Adrenal gland (tissue), 12 donors: ENCODE measurements around the gene CLPX. TPM values are rescaled to one million over a fixed set of nuclear protein-coding genes. Genes with fewer than 3 reads are reported as not detected.

ENCODE experiments used
- DNase-seq, 7 donors: peaks; one replicate each; pipeline ENCODE4 v3.0.0-alpha.2; 2019 to 2020
- H3K27ac ChIP-seq, 5 donors: fragments of 200-600 bp; sonication (generic) in 4 of 5; 1 replicate in 3 of 5; 2 replicates in 2 of 5; pipeline versions ENCODE4 v1.5.1 to v1.8.0; 2016 to 2020; ENCODE audit warnings: mild to moderate bottlenecking in 1 of 5
- H3K27me3 ChIP-seq: fragments of 200-600 bp; 2 replicates; pipeline ENCODE4 v1.8.0; 2021
- H3K36me3 ChIP-seq, 2 donors: fragments of 200-600 bp; replicated peaks in 1 of 2; 1 replicate in 1 of 2; 2 replicates in 1 of 2; pipeline versions ENCODE4 v1.5.1 to v1.8.0; 2018 to 2022
- H3K4me1 ChIP-seq, 2 donors: fragments of 200-600 bp; replicated peaks in 1 of 2; 1 replicate in 1 of 2; 2 replicates in 1 of 2; pipeline versions ENCODE4 v1.5.1 to v1.8.0; 2018 to 2021
- H3K4me3 ChIP-seq, 4 donors: fragments of 200-600 bp; sonication (generic) in 3 of 4; one replicate each; pipeline ENCODE4 v1.5.1; 2016 to 2018
- H3K9me3 ChIP-seq, 3 donors: fragments of 200-600 bp; sonication (generic) in 1 of 3; replicated peaks in 1 of 3; 1 replicate in 2 of 3; 2 replicates in 1 of 3; pipeline versions ENCODE4 v1.5.1 to v1.8.0; 2016 to 2021
- CTCF ChIP-seq, 6 experiments: fragments of 450-650 bp in 4 of 6; fragments of 200-600 bp in 2 of 6; sonication (generic) in 1 of 6; IDR thresholded peaks; 1 replicate in 5 of 6; 2 replicates in 1 of 6; pipeline versions ENCODE4 v1.5.1 to v1.8.0; 2016 to 2021; ENCODE audit warnings: antibody characterized with exemption in 6 of 6, mild to moderate bottlenecking in 2 of 6, moderate library complexity in 1 of 6
- POLR2A ChIP-seq, 2 donors: fragments of 450-650 bp; IDR thresholded peaks; one replicate each; pipeline ENCODE4 v1.6.1; 2017; ENCODE audit warnings: antibody characterized with exemption in 2 of 2, mild to moderate bottlenecking in 2 of 2, moderate library complexity in 1 of 2
- WGBS, 4 donors: extraction: QIAGEN DNeasy Blood & Tissue Kit in 2 of 4; methylation state at CpG; one replicate each; pipeline versions ENCODE4 v1.1.5 to v1.1.7; 2013 to 2017; 5-methylcytosine and 5-hydroxymethylcytosine counted together
- intact Hi-C, 2 donors: fragments of 100-400 bp; cut with DNase I; formaldehyde crosslinking; loops; one replicate each; pipeline versions ENCODE4 v1.14.1 to v1.15.0; 2022 to 2023
- polyA plus RNA-seq, 3 donors: library from polyadenylated mRNA; stranded (reverse); fragments of 200-250 nt in 2 of 3; fragments of 350-450 nt in 1 of 3; fragmentation: Illumina TruSeq in 1 of 3; extraction: RNeasy Lipid Tissue Mini Kit (QIAGEN cat#74804) in 1 of 3; gene quantifications; one replicate each; pipeline ENCODE4 v1.2.3, GENCODE V29; 2013 to 2014
- total RNA-seq, 9 donors: library from RNA; depleted of rRNA in 4 of 9; stranded (reverse); fragments of >200 nt in 4 of 9; fragments of 120-200 nt in 1 of 9; fragmentation: NEBNext Ultra II Directional in 1 of 9; extraction: Animal tissue kit (Norgen Biotek cat#: 25700) in 1 of 9; gene quantifications; one replicate each; pipeline versions ENCODE4 v1.1.0 to v1.2.4, GENCODE V29; 2013 to 2023
- donor health status: healthy with polysubstance abuse.
- donor health status: Bipolar disorder and iron deficiency.
- donor health status: DM: yes; HTN: yes; CAD: no.
- donor health status: DM: no; HTN: no; CAD: no.
- donor health status: DM: no; HTN: no; CAD: no.
- donor health status: DM: yes; HTN: yes; CAD: no.

The CLPX gene
- total and polyA plus RNA-seq, 12 donors: 10.4 to 70.7 (median 49.7) TPM

GRCh38 chr15:65115542-65115941 is 69.6 kb downstream of the CLPX start:
- H3K4me1 ChIP-seq: no peaks in the 10 kb centered on the region
- H3K27me3 ChIP-seq: no peaks in the 10 kb centered on the region
- intact Hi-C loops: no loop called here
- no peak overlapping the region for H3K27ac ChIP-seq
- WGBS, 4 donors: 82 to 89% (median 84%) methylated on average over 5 of the region's 5 CpGs
- no peak for DNase-seq
- peaks cover 0 to 81% of the 10 kb centered on the region in 2 donors for H3K36me3 ChIP-seq
- H3K4me3 ChIP-seq: no peak overlapping the region
- TF ChIP-seq CTCF (IDR thresholded peaks at IDR 0.05) (no peak), POLR2A (IDR thresholded peaks at IDR 0.05) (no peak)
- no peaks in the 10 kb centered on the region for H3K9me3 ChIP-seq

GRCh38 chr15:65115086-65115485 is 70.1 kb downstream of the CLPX start, which contains the start of gene UBAP1L:
TSS of gene UBAP1L (minus strand) at chr15:65115200. CDS start at chr15:65106215, 8,985 bp downstream.
- Histone ChIP-seq H3K36me3 (peaks cover 0 to 79% of the 10 kb centered on the region in 2 donors), H3K9me3 (no peaks in the 10 kb centered on the region), H3K4me3 (no peak within 1 kb of the TSS), H3K27ac (no peak within 1 kb of the TSS), H3K4me1 (no peaks in the 10 kb centered on the region), H3K27me3 (no peaks in the 10 kb centered on the region)
- intact Hi-C loops: no loop called here
- TF ChIP-seq POLR2A (IDR thresholded peaks at IDR 0.05) (no peak), CTCF (IDR thresholded peaks at IDR 0.05) (no peak)
- WGBS, 4 donors: 90 to 95% (median 91%) methylated on average over 2 of the region's 2 CpGs
- DNase-seq: no peak

GRCh38 chr15:65110676-65111292 is 74.4 kb downstream of the CLPX start:
- no peaks in the 10 kb centered on the region for H3K4me1 ChIP-seq
- no peaks in the 10 kb centered on the region for H3K9me3 ChIP-seq
- no peak overlapping the region for H3K4me3 ChIP-seq
- peak overlapping the region in 1 of 5 donors; percentile 5 for H3K27ac ChIP-seq
- intact Hi-C loops: no loop called here
- TF ChIP-seq POLR2A (IDR thresholded peaks at IDR 0.05): no peak
- TF ChIP-seq CTCF (IDR thresholded peaks at IDR 0.05): no peak
- H3K27me3 ChIP-seq: no peaks in the 10 kb centered on the region
- DNase-seq: peak in 1 of 7 donors; percentile 27
- H3K36me3 ChIP-seq: peaks cover 0 to 46% of the 10 kb centered on the region in 2 donors
- WGBS, 4 donors: 47 to 66% (median 64%) methylated on average over 3 of the region's 3 CpGs

- no peaks in the 10 kb centered on the region for H3K9me3 ChIP-seq
- H3K36me3 ChIP-seq: peaks cover 0 to 11% of the 10 kb centered on the region in 2 donors
- no peaks in the 10 kb centered on the region for H3K4me1 ChIP-seq
- H3K4me3 ChIP-seq: no peak overlapping the region
- intact Hi-C loops: loop anchor here in 1 of 2 donors (10.0 kb wide), 1 partner anchor 51 kb away; no protein-coding TSS in a partner anchor
- no peaks in the 10 kb centered on the region for H3K27me3 ChIP-seq
- 81 to 87% (median 85%) methylated on average over 2 to 6 of the region's 6 CpGs for WGBS, 4 donors
- no peak overlapping the region for H3K27ac ChIP-seq
- no peak for TF ChIP-seq CTCF (IDR thresholded peaks at IDR 0.05)
- no peak for TF ChIP-seq POLR2A (IDR thresholded peaks at IDR 0.05)
- DNase-seq: peak in 1 of 7 donors; percentile 24
Observed at GRCh38 chr15:65106011-65106590, 79.0 kb downstream of the CLPX start.
